WTC11 (cell line): ENCODE results near the gene RMND5A. TPM values are rescaled to one million over a fixed set of nuclear protein-coding genes. Genes with fewer than 3 reads are reported as not detected.

ENCODE experiments used
- ATAC-seq: fragments of 200-7000 bp; cut with Tn5 transposase; 2 replicates; pipeline ENCODE4 v1.10.0; 2021; ENCODE audit warnings: mild to moderate bottlenecking, moderate library complexity
- CTCF ChIA-PET: fragments of 300-600 bp; sonication (Branson Sonifier 250); formaldehyde crosslinking; loops from one replicate; lab custom pipeline; 2021; ENCODE audit warnings: antibody characterized with exemption; lab: Charles Lee
- POLR2A ChIA-PET: fragments of 350-600 bp; sonication (Branson Sonifier 250); formaldehyde crosslinking; loops from one replicate; lab custom pipeline; 2021; ENCODE audit warnings: antibody characterized with exemption; lab: Charles Lee
- DNase-seq: peaks from one replicate; pipeline ENCODE4 v3.0.0; 2021; ENCODE audit warnings: low spot score
- H3K27ac Mint-ChIP-seq: 2 replicates; pipeline ENCODE4 v1.8.0; 2021; ENCODE audit warnings: mixed read lengths
- H3K27me3 Mint-ChIP-seq: 2 replicates; pipeline ENCODE4 v1.8.0; 2021; ENCODE audit warnings: low read depth, mild to moderate bottlenecking, moderate library complexity, mixed read lengths
- H3K36me3 Mint-ChIP-seq: 2 replicates; pipeline ENCODE4 v1.8.0; 2021; ENCODE audit warnings: mixed read lengths
- H3K4me1 Mint-ChIP-seq: 2 replicates; pipeline ENCODE4 v1.8.0; 2022; ENCODE audit warnings: mixed read lengths
- H3K4me3 Mint-ChIP-seq: 2 replicates; pipeline ENCODE4 v1.8.0; 2021; ENCODE audit warnings: mild to moderate bottlenecking, moderate library complexity, mixed read lengths
- H3K9me3 Mint-ChIP-seq: 2 replicates; pipeline ENCODE4 v1.8.0; 2021; ENCODE audit warnings: mixed read lengths
- ATF1 ChIP-seq: sonication (generic); formaldehyde crosslinking; IDR thresholded peaks from 2 replicates; pipeline ENCODE4 v1.8.1; 2023; ENCODE audit warnings: mild to moderate bottlenecking, moderate library complexity, missing genetic modification reagents
- ATF3 ChIP-seq: sonication (generic); formaldehyde crosslinking; conservative IDR thresholded peaks from 2 replicates; pipeline ENCODE4 v1.8.1; 2022; ENCODE audit warnings: mild to moderate bottlenecking, missing genetic modification reagents
- CBFB ChIP-seq: sonication (generic); formaldehyde crosslinking; IDR thresholded peaks from 2 replicates; pipeline ENCODE4 v1.8.1; 2022; ENCODE audit warnings: mild to moderate bottlenecking, low read depth, missing genetic modification reagents
- E2F4 ChIP-seq: sonication (generic); formaldehyde crosslinking; IDR thresholded peaks from 2 replicates; pipeline ENCODE4 v1.8.1; 2022; ENCODE audit warnings: low read depth, mild to moderate bottlenecking, moderate library complexity, missing genetic modification reagents, borderline replicate concordance
- ERG ChIP-seq: fragments of 250-450 bp; sonication (Bioruptor Pico); IDR thresholded peaks from 2 replicates; pipeline ENCODE4 v1.8.0; 2021; ENCODE audit warnings: mild to moderate bottlenecking
- ESRRA ChIP-seq: sonication (generic); formaldehyde crosslinking; IDR thresholded peaks from 2 replicates; pipeline ENCODE4 v1.8.1; 2022; ENCODE audit warnings: mild to moderate bottlenecking, missing genetic modification reagents, borderline replicate concordance
- IRF2 ChIP-seq: sonication (generic); formaldehyde crosslinking; IDR thresholded peaks from 2 replicates; pipeline ENCODE4 v1.8.0; 2022; ENCODE audit warnings: low read depth, missing genetic modification reagents, borderline replicate concordance
- NFE2L1 ChIP-seq: sonication (generic); formaldehyde crosslinking; IDR thresholded peaks from 2 replicates; pipeline ENCODE4 v1.8.1; 2023; ENCODE audit warnings: missing genetic modification reagents
- NR2C2 ChIP-seq: sonication (generic); formaldehyde crosslinking; IDR thresholded peaks from 2 replicates; pipeline ENCODE4 v1.8.0; 2022; ENCODE audit warnings: mild to moderate bottlenecking, missing genetic modification reagents
- NR3C1 ChIP-seq: sonication (generic); formaldehyde crosslinking; conservative IDR thresholded peaks from 2 replicates; pipeline ENCODE4 v1.8.1; 2023; ENCODE audit warnings: low read depth, mild to moderate bottlenecking, missing genetic modification reagents
- PRDM15 ChIP-seq: sonication (generic); formaldehyde crosslinking; IDR thresholded peaks from 2 replicates; pipeline ENCODE4 v1.8.0; 2022; ENCODE audit warnings: missing genetic modification reagents
- STAT6 ChIP-seq: sonication (generic); formaldehyde crosslinking; conservative IDR thresholded peaks from 2 replicates; pipeline ENCODE4 v1.8.1; 2023; ENCODE audit warnings: mild to moderate bottlenecking, low read depth, missing genetic modification reagents, moderate library complexity
- USF2 ChIP-seq: sonication (generic); formaldehyde crosslinking; IDR thresholded peaks from 2 replicates; pipeline ENCODE4 v1.8.1; 2023; ENCODE audit warnings: mild to moderate bottlenecking, missing genetic modification reagents, moderate library complexity
- ZBTB43 ChIP-seq: sonication (generic); formaldehyde crosslinking; IDR thresholded peaks from 2 replicates; pipeline ENCODE4 v1.8.1; 2023; ENCODE audit warnings: mild to moderate bottlenecking, missing genetic modification reagents
- ZNF263 ChIP-seq: sonication (generic); formaldehyde crosslinking; IDR thresholded peaks from 2 replicates; pipeline ENCODE4 v1.8.1; 2022; ENCODE audit warnings: low read depth, mild to moderate bottlenecking, moderate library complexity, missing genetic modification reagents
- ZNF317 ChIP-seq: sonication (generic); formaldehyde crosslinking; IDR thresholded peaks from 2 replicates; pipeline ENCODE4 v1.8.1; 2023; ENCODE audit warnings: low read depth, mild to moderate bottlenecking, moderate library complexity, missing genetic modification reagents, borderline replicate concordance
- ZNF396 ChIP-seq: fragments of 250-450 bp; sonication (Bioruptor Pico); IDR thresholded peaks from 2 replicates; pipeline ENCODE4 v1.8.0; 2021; ENCODE audit warnings: mild to moderate bottlenecking, moderate library complexity, borderline replicate concordance
- ZNF416 ChIP-seq: fragments of 250-450 bp; sonication (Bioruptor Pico); IDR thresholded peaks from 2 replicates; pipeline ENCODE4 v1.9.0; 2021; ENCODE audit warnings: mild to moderate bottlenecking, inconsistent platforms
- total RNA-seq: library from RNA; stranded (reverse); gene quantifications from 3 replicates; pipeline ENCODE4 v1.2.3, GENCODE V29; 2021

Gene RMND5A
- total RNA-seq, 1 experiment from 2014 or later: 55.4 TPM

GRCh38 chr2:86825693-86826381 is 105.7 kb downstream of the RMND5A start (continued):
- TF ChIP-seq PRDM15 (CRISPR knock-in tag): no peak
- no peak for TF ChIP-seq ESRRA
- no peak for TF ChIP-seq ZBTB43
- TF ChIP-seq, all 79 proteins: peak for 0

- ATAC-seq: no peak
- ChIA-PET CTCF (no interaction called here), POLR2A (no interaction called here)
- Mint-ChIP-seq H3K27ac (no peak overlapping the region), H3K9me3 (peaks cover 11% of the 10 kb centered on the region), H3K36me3 (peaks cover 6% of the 10 kb centered on the region), H3K4me3 (no peak overlapping the region), H3K4me1 (peaks cover 12% of the 10 kb centered on the region), H3K27me3 (no peaks in the 10 kb centered on the region; the same call in 1 of the 2 replicates)
- no peak for DNase-seq
- TF ChIP-seq ERG (CRISPR knock-in tag) (no peak), IRF2 (CRISPR knock-in tag) (no peak), PRDM15 (CRISPR knock-in tag) (no peak), ZNF317 (CRISPR knock-in tag) (no peak), NFE2L1 (CRISPR knock-in tag) (no peak), NR2C2 (CRISPR knock-in tag) (no peak), ZNF416 (no peak), CBFB (CRISPR knock-in tag) (no peak), ATF1 (CRISPR knock-in tag) (no peak), ZNF263 (CRISPR knock-in tag) (no peak), NR3C1 (no peak), E2F4 (no peak), ZNF396 (CRISPR knock-in tag) (no peak), STAT6 (CRISPR knock-in tag) (no peak), USF2 (CRISPR knock-in tag) (no peak), ATF3 (CRISPR knock-in tag) (no peak)
Observed at GRCh38 chr2:86826951-86827350, 106.9 kb downstream of the RMND5A start.
